HG03460 (cell line): ENCODE results near the gene GPR75.
"Not testable (repeated sequence)": the region's sequence is repeated elsewhere in the genome, so short reads cannot be mapped to it uniquely, and the experiment has no call there.

ENCODE experiments used
- ATAC-seq: cut with Tn5 transposase; IDR thresholded peaks from one replicate; pipeline ENCODE4 v1.9.1; 2021; ENCODE audit not compliant: unreplicated experiment

Gene GPR75

DNA sequence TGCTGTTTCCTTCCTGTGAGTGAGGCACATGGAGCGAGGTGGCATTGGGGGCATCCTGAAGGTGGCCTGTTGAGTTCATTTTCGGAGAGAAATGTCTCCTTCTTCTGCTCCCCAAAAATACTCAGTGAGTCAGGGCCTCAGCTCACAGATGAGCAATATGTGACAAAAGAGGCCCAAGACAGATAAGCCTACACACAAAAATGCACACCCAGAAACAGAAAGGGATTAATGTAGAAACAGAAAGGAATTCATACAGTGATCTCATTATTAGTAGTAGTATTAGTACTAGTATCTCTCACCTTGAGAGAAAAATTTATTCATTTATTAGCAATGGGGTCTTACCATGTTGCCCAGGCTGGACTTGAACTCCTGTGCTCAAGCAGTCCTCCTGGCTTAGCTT, 5.1 kb downstream of the GPR75 start:
- ATAC-seq = no peak

DNA sequence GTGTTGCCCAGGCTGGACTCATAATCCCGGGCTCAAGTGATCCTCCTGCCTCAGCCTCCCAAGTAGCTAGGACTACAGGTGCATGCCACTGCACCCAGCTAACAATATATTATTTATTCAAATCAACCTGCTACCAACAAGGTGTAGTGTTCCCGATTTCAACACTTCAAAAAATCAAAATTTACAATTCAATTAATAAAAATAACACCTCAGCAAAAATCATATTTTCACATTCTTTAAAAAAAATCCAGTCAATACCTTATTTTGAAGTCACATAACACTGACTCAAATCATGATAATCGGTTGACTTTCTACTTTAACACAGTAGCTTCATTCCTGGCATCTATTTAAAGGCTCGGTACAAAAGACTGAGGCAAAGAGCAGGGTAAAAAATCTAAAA, 7.2 kb downstream of the GPR75 start:
- no peak for ATAC-seq

DNA sequence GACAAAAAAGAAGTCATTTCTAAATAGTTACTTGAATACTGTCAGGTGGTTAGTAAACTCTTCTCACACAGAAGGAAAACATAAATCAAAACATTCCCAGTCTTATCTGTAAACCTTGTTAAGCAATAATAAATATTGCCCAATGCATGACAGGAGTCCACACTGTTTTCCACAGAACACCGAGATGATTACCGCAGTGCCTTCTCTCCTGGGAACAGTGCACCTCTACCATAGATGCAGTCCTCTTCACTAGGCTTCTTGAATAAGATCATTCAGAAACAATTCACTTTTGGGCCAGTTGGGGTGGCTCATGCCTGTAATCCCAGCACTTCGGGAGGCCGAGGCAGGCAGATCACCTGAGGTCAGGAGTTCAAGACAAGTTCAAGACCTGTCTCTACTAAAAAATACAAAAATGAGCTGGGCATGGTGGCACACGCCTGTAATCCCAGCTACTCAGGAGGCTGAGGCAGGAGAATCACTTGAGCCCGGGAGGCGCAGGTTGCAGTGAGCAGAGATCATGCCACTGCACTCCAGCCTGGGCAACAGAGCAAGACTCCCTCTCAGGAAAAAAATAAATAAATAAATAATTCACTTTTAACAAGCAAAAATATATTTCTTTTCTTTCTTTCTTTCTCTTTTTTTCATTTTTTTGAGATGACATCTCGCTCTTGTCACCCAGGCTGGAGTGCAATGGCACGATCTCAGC, 8.6 kb downstream of the GPR75 start:
- not testable (repeated sequence) for ATAC-seq

DNA sequence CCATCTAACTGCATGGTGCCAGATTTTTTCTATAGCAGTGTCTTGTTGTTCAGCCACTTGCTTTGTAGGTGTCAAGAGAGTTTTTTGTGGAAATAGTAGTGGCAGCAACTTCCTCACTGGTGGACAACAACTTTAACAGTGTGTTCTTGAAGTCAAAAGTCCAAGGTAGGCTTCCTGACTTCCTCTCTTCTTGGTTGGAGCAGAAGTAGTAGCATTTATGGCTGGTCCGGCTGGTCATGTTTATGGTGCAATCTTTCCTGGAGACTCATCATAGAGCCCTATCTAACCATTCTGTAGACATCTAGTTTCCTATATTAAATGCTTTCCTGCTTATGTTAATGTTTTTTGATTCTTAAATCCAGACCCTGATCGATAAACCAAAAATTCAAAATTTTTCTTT, 11.7 kb downstream of the GPR75 start:
- ATAC-seq = no peak

- ATAC-seq = no peak
Observed at GRCh38 chr2:53843595-53843994, 16.2 kb downstream of the GPR75 start.

DNA sequence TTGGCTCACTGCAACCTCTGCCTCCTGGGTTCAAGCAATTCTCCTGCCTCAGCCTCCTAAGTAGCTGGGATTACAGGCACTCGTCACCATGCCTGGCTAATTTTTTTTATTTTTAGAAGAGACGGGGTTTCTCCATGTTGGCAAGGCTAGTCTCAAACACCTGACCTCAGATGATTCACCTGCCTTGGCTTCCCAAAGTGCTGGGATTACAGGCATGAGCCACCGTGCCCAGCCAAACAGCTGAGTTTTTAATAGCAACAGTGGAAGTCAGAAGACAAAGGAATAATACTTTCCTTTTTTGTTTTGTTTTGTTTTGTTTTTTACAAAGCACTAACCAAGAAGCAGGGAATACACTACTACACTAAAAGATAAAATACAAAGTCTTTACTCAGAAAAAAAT, 16.9 kb downstream of the GPR75 start:
- ATAC-seq = no peak

- ATAC-seq = not testable (repeated sequence)
Observed at GRCh38 chr2:53841651-53842050, 18.1 kb downstream of the GPR75 start.

DNA sequence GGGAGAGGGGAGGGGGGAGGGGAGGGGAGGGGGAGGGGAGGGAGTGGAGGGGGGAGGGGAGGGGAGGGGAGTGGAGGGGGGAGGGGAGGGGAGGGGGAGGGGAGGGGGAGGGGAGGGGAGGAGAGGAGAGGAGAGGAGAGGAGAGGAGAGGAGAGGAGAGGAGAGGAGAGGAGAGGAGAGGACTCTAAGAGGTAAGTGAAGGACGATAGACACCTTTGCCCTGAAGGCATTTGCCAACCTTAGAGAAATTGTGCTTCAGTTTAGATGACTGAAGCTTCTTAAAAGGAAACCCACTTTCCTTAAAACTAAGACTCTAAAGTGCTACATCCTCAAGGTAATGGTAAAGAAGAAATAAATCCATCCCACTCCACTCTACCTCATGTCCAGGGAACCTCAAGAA, 19.2 kb downstream of the GPR75 start:
- ATAC-seq = no peak

GRCh38 chr2:53829980-53830290, 29.8 kb downstream of the GPR75 start:
- ATAC-seq = not testable (repeated sequence)

GRCh38 chr2:53829273-53829979, 30.3 kb downstream of the GPR75 start:
- no peak for ATAC-seq

DNA sequence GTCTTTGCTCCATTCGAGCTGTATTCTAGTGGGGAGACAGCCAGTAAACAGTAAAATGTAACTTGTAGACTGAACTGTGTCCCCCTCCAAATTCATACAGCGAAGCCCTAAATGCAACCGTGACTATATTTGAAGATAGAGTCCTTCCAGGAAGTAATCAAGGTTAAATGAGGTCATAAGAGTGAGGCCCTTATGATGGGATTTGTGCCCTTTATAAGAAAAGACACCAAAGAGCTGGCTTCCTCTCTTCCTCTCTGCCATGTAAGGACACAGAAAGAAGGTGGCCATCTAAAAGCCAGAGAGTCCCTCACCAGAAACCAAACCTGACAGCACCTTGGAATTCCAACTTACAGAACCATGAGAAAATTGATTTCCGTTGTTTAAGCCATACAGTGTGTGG, 31.4 kb downstream of the GPR75 start:
- no peak for ATAC-seq

DNA sequence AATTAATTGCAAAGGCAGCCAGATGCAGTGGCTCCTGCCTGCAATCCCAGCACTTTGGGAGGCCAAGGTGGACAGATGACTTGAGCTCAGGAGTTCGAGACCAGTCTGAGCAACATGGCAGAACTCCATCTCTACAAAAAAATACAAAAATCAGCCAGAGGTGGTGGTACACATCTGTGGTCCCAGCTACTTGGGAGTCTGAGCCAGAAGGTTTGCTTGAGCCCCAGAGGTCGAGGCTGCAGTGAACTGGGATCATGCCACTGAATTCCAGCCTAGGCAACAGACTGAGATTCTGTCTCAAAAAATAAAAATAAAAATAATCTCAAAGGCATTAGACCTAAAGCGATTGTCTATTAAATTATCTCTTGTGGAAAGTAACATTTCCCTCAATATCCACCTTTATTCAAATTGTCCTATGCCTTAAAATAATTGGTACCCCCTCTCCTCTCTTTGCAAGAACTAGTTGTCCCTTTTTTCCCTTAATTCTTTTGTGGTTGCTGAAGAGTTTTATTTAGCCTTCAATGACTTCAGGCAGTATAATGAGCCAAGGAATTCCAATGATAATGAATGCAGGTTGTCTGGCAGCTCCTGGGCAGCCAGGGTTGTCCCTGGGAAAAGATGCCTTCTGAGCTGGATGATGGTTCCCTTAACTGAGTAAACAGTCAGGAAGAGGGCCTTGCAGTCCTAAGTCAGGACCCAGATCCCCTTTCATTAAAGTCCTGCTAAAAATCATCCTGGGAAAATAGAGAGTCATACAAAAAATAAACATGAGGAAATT, 32.2 kb downstream of the GPR75 start:
- ATAC-seq = no peak

GRCh38 chr2:53826587-53827397, 33.0 kb downstream of the GPR75 start:
- ATAC-seq = no peak

- no peak for ATAC-seq
Observed at GRCh38 chr2:53826030-53826410, 33.7 kb downstream of the GPR75 start.

GRCh38 chr2:53823639-53824038, 36.1 kb downstream of the GPR75 start:
- ATAC-seq = not testable (repeated sequence)

DNA sequence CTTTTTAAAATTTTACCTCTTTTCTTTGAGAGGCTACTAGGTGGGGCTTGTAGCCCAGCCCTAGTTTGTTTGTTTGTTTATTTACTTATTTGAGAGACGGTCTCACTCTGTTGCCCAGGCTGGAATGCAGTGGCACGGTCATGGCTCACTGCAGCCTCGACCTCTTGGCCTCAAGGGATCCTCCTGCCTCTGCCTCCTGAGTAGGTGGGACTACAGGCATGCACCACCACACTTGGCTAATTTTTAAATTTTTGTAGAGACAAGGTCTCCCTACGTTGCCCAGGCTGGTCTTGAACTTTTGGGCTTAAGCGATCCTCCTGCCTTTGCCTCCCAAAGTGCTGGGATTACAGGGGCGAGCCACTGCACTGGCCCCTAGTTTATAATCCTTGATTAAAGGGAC, 38.0 kb downstream of the GPR75 start:
- no peak for ATAC-seq

- no peak for ATAC-seq
Observed at GRCh38 chr2:53820711-53821110, 39.1 kb downstream of the GPR75 start.

GRCh38 chr2:53820048-53820447, 39.7 kb downstream of the GPR75 start:
- ATAC-seq = no peak

DNA sequence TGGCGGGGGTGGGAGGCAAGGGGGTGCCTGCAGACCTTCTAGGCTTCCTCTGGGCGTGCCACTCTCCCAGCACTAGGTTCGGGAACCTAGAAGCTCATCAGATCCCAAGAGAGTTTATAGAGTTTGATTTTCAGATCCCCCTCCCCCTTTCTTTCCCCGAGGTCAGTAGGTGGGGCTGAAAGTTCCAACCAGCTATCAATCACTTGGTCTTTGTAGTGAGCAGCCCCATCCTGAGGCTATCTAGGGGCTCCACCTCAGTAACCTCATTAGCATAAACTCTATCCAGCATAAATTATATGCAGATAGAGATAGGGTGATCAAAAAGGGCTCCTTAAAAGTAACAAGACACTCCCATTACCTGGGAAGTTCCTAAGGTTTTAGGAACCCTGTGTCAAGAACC, 40.1 kb downstream of the GPR75 start:
- no peak for ATAC-seq

DNA sequence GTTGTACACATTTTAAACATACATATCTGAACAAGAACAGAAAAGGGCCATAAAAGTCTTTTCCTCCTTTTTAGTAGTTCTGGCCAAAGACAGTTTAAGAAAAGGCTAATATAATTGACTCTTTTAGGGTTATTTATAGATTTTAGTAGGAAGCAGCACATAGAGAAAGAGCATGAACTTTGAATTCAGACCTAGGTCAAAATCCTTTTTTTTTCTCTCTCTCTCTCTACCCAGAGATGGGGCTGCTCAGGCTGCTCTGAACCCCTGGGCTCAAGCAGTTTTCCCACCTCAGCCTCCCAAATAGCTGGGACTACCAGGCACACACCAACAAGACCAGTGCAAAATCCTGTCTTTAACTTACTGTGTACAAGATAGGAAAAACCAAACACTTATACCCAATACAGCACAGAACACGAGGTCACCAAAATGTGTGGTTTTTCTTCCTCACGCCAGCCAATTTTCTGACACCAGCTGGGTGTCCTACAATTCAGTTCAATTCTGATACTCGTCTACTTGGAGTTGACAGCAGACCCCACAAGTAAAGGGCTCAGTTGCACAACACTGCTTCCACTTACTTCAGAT, 40.8 kb downstream of the GPR75 start:
- no peak for ATAC-seq

DNA sequence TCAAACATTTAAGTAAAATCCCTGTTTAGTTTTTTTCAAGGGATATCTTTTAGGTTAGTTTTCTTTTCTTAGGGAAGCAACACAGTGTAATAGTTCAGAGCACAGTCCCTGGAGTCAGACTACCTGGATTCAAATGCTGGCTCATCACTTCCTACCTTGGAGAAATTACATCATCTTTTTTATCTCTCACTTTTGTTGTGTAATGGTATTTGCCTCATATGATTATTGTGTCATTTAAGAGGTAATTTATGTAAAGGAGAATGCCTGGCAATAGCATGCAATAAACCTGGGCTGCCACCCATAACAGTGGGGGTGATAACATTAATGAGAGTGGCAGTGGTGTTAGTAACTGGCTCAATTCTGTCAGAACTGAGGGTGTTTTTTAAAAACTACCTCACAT, 46.6 kb downstream of the GPR75 start:
- no peak for ATAC-seq
